Activated T-helper 2 cell treated with anti-CD3 and anti-CD28 coated beads, Interferon-gamma antibody, Interleukin-2, Interleukin-4, amounts not matched to agents 10 μg/mL and 5 μg/mL and 100 μg/mL, durations not matched to agents 14 hours and 24 hours and 36 hours (primary cell): ENCODE data around the gene KRT13. TPM values are rescaled to one million over a fixed set of nuclear protein-coding genes. Genes with fewer than 3 reads are reported as not detected.

Experiments
- DNase-seq: peaks from one replicate; pipeline ENCODE4 v3.0.0; 2021; ENCODE audit warnings: low spot score
- H3K27ac Mint-ChIP-seq: one replicate; pipeline ENCODE4 v1.8.0; 2021; ENCODE audit warnings: mixed read lengths
- H3K27me3 Mint-ChIP-seq: one replicate; pipeline ENCODE4 v1.8.0; 2021; ENCODE audit warnings: low read depth, mixed read lengths
- H3K36me3 Mint-ChIP-seq: one replicate; pipeline ENCODE4 v1.8.0; 2021; ENCODE audit warnings: low read depth, mixed read lengths
- H3K4me1 Mint-ChIP-seq: one replicate; pipeline ENCODE4 v1.8.0; 2021; ENCODE audit warnings: low read depth, mixed read lengths
- H3K4me3 Mint-ChIP-seq: one replicate; pipeline ENCODE4 v1.8.0; 2021; ENCODE audit warnings: low read depth, mild to moderate bottlenecking, moderate library complexity, mixed read lengths
- H3K9me3 Mint-ChIP-seq: one replicate; pipeline ENCODE4 v1.8.0; 2021; ENCODE audit warnings: mixed read lengths
- intact Hi-C: fragments of 100-400 bp; cut with micrococcal nuclease; formaldehyde crosslinking; loops from one replicate; pipeline ENCODE4 v1.15.1; 2023
- total RNA-seq: library from RNA; stranded (reverse); gene quantifications from 2 replicates; pipeline ENCODE4 v1.2.3, GENCODE V29; 2022

Gene KRT13
- total RNA-seq, 1 donor from 2014 or later, result not detected

DNA sequence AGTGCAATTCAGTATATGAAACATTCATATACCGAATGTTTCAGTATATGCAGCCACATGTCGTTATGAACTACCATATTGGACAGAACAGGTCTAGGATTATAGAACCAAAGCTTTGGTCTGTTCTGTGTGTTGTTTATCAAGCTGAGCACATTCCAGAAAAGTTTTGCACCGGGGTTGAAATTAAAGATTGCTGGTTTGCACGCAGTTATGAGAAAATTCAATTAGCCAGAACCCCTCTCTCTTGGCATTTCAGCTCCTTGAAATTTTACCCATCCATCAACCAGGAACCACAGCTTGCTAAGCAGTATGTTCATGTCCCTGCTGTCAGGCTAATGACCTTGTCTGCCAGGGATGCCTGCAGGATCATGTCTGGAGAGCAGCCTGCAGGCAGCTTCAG lies 47.7 kb downstream of the KRT13 start:
- Mint-ChIP-seq H3K4me3 (no peak overlapping the region), H3K27me3 (peaks cover 10% of the 10 kb centered on the region), H3K27ac (no peak overlapping the region), H3K36me3 (no peaks in the 10 kb centered on the region), H3K4me1 (no peaks in the 10 kb centered on the region), H3K9me3 (no peaks in the 10 kb centered on the region)
- no peak for DNase-seq
- intact Hi-C loops, result no loop called here

DNA sequence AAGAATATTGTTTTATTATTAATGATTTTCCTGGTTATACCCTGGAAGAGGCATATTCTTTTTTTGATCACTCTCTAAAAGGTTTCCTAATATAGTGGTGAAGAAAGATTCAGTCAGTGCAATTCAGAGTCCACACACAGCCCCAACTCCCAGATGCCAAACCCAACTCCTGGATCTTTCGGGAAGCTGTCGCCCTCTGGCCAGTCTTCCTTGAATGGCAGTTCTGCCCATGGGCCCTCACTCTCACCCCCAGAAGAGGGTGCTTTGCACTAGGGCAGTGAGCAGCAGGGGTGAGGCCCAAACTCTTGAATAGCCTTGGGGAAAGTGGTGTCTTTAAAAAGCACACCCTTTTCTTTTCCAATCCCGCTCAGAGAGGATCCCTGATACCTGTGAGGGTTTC lies 49.2 kb downstream of the KRT13 start:
- intact Hi-C loops, result no loop called here

DNA sequence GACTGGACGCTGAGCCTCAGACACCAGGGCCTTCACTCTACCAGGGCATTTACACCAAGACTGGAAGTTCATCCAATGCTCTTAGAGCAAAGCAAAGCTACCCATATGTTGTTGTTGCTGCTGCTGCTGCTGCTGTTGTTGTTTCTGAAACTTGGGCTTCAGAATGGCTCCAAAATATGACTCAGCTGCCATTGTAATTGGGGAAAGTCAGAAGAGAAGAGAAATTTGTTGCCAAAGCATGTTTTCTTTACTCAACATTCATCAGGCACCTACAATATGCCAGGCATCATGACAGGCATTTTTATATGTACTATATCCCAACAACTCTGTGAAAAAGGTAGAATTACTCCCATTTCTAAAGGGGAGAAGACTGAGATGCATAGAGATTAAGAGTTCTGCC lies 50.2 kb downstream of the KRT13 start:
- Mint-ChIP-seq H3K4me1 (no peaks in the 10 kb centered on the region), H3K4me3 (no peak overlapping the region), H3K27ac (no peak overlapping the region), H3K36me3 (no peaks in the 10 kb centered on the region), H3K9me3 (no peaks in the 10 kb centered on the region), H3K27me3 (peaks cover 12% of the 10 kb centered on the region)
- DNase-seq, result no peak
- intact Hi-C loops, result no loop called here

More for the DNA sequence above, 49.2 kb downstream of the KRT13 start:
- H3K4me3 Mint-ChIP-seq, result no peak overlapping the region
- H3K27me3 Mint-ChIP-seq, result peaks cover 10% of the 10 kb centered on the region
- DNase-seq, result no peak
- H3K4me1 Mint-ChIP-seq, result no peaks in the 10 kb centered on the region
- H3K27ac Mint-ChIP-seq, result no peak overlapping the region
- no peaks in the 10 kb centered on the region for H3K9me3 Mint-ChIP-seq
- no peaks in the 10 kb centered on the region for H3K36me3 Mint-ChIP-seq

DNA sequence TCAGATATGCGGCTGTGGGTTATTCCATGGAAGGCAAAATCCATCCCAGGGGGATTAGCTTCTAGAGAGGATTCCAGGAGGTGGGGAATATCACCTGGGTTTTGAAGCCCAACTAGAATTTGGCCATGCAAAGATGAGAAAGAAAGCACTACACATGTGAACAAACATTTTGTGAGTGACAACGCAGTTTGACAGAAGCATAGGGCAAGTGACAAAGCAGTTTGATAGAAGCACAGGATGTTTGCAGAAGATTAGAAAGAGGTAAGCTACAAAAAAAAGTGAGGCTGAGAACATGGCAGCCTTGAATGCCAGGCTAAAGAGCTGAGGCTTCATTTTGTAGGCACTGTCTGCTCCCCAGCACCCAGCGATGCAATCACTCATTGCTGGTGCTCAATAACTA lies 52.3 kb downstream of the KRT13 start:
- Mint-ChIP-seq H3K27ac (no peak overlapping the region), H3K4me1 (no peaks in the 10 kb centered on the region), H3K36me3 (no peaks in the 10 kb centered on the region), H3K27me3 (peaks cover 16% of the 10 kb centered on the region), H3K4me3 (no peak overlapping the region), H3K9me3 (no peaks in the 10 kb centered on the region)
- no peak for DNase-seq
- intact Hi-C loops, result no loop called here

DNA sequence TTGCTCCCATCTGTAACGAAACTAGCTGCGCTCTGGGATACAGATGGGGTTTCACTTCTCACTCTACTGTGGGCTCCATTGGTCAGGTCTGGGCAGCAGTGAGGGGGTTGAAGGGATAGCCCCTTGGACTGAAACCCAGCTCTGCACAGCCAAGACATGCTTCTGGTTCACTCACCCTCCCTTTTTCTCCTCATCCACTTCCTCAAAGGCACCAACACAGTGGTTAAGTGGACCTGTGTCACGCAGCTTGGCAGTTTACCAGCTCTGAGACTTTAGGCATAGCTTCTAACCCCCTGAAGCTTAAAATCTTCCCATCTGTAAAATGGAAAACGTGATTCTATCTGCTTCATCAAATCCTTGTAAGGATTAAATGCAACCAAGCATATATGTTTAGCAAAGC lies 53.1 kb downstream of the KRT13 start:
- Mint-ChIP-seq H3K36me3 (no peaks in the 10 kb centered on the region), H3K9me3 (no peaks in the 10 kb centered on the region), H3K27ac (no peak overlapping the region), H3K27me3 (peaks cover 16% of the 10 kb centered on the region), H3K4me1 (no peaks in the 10 kb centered on the region), H3K4me3 (no peak overlapping the region)
- intact Hi-C loops, result no loop called here
- no peak for DNase-seq

DNA sequence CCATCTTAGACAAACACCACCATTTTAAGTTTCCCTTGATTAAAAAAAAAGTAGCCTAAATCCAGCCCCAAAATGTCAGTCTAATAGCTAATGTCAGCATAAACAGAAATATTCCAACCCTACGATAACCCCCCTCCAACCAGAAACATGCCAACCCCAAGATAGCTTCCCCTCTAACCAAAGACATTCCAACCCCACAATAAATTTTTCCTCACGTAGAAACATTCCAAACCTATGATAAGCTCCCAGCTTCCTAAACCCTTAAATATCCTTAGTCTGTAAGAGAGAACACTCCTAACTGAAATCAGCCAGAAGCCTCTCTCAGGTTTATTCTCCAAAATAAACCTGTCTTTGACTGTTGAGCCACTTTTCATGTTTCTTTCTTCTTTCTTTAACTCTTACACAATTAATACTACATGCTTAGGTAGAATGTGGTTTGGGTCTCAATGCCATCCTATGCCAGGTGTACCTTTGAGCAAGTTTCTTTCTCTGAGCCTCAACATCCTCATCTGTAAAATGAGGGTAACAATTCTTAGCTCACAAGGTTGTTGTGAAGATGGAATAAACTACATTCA lies 54.2 kb downstream of the KRT13 start:
- no peaks in the 10 kb centered on the region for H3K4me1 Mint-ChIP-seq
- no peak overlapping the region for H3K4me3 Mint-ChIP-seq
- no peak for DNase-seq
- intact Hi-C loops, result no loop called here
- H3K27ac Mint-ChIP-seq, result no peak overlapping the region
- H3K36me3 Mint-ChIP-seq, result no peaks in the 10 kb centered on the region
- no peaks in the 10 kb centered on the region for H3K9me3 Mint-ChIP-seq
- H3K27me3 Mint-ChIP-seq, result peaks cover 16% of the 10 kb centered on the region

Other genes starting within 250 kb of the KRT13 start
- gene KRTAP9-6, start 240.2 kb downstream of the KRT13 start, total RNA-seq, result not detected in 2 replicates
- gene KRTAP9-7, start 229.9 kb downstream of the KRT13 start, total RNA-seq, result not detected in 2 replicates
- not detected in 2 replicates for gene KRTAP29-1, start 202.8 kb downstream of the KRT13 start, total RNA-seq
- not detected in 2 replicates for gene KRTAP16-1, start 196.3 kb downstream of the KRT13 start, total RNA-seq
- not detected in 2 replicates for gene KRTAP17-1, start 189.9 kb downstream of the KRT13 start, total RNA-seq
- gene KRT33A, start 154.8 kb downstream of the KRT13 start, total RNA-seq, result not detected in 2 replicates
- not detected in 2 replicates for gene KRT33B, start 135.8 kb downstream of the KRT13 start, total RNA-seq
- not detected in 2 replicates for gene KRT34, start 123.3 kb downstream of the KRT13 start, total RNA-seq
- not detected in 2 replicates for gene KRT31, start 108.0 kb downstream of the KRT13 start, total RNA-seq
- gene KRT37, start 81.0 kb downstream of the KRT13 start, total RNA-seq, result not detected in 2 replicates
- gene KRT38, start 64.6 kb downstream of the KRT13 start, total RNA-seq, result not detected in 2 replicates
- gene KRT32, start 38.2 kb downstream of the KRT13 start, total RNA-seq, result not detected in 2 replicates
- gene KRT35, start 24.5 kb downstream of the KRT13 start, total RNA-seq, result not detected in 2 replicates
- gene KRT36, start 15.7 kb downstream of the KRT13 start, total RNA-seq, result not detected in 2 replicates
- gene KRT15, start 13.3 kb upstream of the KRT13 start, total RNA-seq, result not detected in 2 replicates
- gene KRT19, start 22.7 kb upstream of the KRT13 start, total RNA-seq, result not detected in 2 replicates
- not detected in 2 replicates for gene KRT9, start 66.4 kb upstream of the KRT13 start, total RNA-seq
- not detected in 2 replicates for gene KRT14, start 81.3 kb upstream of the KRT13 start, total RNA-seq
- gene KRT16, start 107.2 kb upstream of the KRT13 start, total RNA-seq, result not detected in 2 replicates
- not detected in 2 replicates for gene KRT17, start 119.0 kb upstream of the KRT13 start, total RNA-seq
- gene EIF1, start 183.3 kb upstream of the KRT13 start, total RNA-seq, result 779 and 785 TPM in 2 replicates
- gene GAST, start 206.7 kb upstream of the KRT13 start, total RNA-seq, result not detected in 2 replicates
- 0.11 and 0.23 TPM in 2 replicates for gene HAP1, start 229.0 kb upstream of the KRT13 start, total RNA-seq